ENCODE data around the gene LRIG1. TPM values are rescaled to one million over a fixed set of nuclear protein-coding genes. Genes with fewer than 3 reads are reported as not detected.

The LRIG1 gene
- total and polyA plus RNA-seq, 10 of the 15 experiments (the other 5 are each of a cell fraction or from before 2014, with no cell fraction given) = 0.84 to 16.4 (median 8.1) TPM

GRCh38 chr3:66481071-66482017 lies 19.5 kb downstream of the LRIG1 start (continued):
- TF ChIP-seq RELA (IDR thresholded peaks at IDR 0.05; ENCODE audit: borderline replicate concordance, partially characterized antibody) (no peak), ZNF384 (IDR thresholded peaks at IDR 0.05; ENCODE audit: borderline replicate concordance, low read depth, low read length) (no peak), BHLHE40 (IDR thresholded peaks at IDR 0.05; ENCODE audit: borderline replicate concordance in 1 of 2, low read depth in 2 of 2, low read length in 1 of 2) (no peak), PAX8 (IDR thresholded peaks at IDR 0.05) (no peak), CREM (IDR thresholded peaks at IDR 0.05; ENCODE audit: low read depth) (no peak)
- TF ChIP-seq, protein P1, sequence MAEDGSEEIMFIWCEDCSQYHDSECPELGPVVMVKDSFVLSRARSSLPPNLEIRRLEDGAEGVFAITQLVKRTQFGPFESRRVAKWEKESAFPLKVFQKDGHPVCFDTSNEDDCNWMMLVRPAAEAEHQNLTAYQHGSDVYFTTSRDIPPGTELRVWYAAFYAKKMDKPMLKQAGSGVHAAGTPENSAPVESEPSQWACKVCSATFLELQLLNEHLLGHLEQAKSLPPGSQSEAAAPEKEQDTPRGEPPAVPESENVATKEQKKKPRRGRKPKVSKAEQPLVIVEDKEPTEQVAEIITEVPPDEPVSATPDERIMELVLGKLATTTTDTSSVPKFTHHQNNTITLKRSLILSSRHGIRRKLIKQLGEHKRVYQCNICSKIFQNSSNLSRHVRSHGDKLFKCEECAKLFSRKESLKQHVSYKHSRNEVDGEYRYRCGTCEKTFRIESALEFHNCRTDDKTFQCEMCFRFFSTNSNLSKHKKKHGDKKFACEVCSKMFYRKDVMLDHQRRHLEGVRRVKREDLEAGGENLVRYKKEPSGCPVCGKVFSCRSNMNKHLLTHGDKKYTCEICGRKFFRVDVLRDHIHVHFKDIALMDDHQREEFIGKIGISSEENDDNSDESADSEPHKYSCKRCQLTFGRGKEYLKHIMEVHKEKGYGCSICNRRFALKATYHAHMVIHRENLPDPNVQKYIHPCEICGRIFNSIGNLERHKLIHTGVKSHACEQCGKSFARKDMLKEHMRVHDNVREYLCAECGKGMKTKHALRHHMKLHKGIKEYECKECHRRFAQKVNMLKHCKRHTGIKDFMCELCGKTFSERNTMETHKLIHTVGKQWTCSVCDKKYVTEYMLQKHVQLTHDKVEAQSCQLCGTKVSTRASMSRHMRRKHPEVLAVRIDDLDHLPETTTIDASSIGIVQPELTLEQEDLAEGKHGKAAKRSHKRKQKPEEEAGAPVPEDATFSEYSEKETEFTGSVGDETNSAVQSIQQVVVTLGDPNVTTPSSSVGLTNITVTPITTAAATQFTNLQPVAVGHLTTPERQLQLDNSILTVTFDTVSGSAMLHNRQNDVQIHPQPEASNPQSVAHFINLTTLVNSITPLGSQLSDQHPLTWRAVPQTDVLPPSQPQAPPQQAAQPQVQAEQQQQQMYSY (CRISPR knock-in tag; IDR thresholded peaks at IDR 0.05) = no peak
